NCI-H345 (cell line): ENCODE measurements around the gene CHST13.
"Not testable (repeated sequence)": the region's sequence is repeated elsewhere in the genome, so short reads cannot be mapped to it uniquely, and the experiment has no call there.

Source experiments
- DNase-seq: peaks from one replicate; lab custom pipeline; 2025; lab: John Stamatoyannopoulos, UW

Gene CHST13

DNA sequence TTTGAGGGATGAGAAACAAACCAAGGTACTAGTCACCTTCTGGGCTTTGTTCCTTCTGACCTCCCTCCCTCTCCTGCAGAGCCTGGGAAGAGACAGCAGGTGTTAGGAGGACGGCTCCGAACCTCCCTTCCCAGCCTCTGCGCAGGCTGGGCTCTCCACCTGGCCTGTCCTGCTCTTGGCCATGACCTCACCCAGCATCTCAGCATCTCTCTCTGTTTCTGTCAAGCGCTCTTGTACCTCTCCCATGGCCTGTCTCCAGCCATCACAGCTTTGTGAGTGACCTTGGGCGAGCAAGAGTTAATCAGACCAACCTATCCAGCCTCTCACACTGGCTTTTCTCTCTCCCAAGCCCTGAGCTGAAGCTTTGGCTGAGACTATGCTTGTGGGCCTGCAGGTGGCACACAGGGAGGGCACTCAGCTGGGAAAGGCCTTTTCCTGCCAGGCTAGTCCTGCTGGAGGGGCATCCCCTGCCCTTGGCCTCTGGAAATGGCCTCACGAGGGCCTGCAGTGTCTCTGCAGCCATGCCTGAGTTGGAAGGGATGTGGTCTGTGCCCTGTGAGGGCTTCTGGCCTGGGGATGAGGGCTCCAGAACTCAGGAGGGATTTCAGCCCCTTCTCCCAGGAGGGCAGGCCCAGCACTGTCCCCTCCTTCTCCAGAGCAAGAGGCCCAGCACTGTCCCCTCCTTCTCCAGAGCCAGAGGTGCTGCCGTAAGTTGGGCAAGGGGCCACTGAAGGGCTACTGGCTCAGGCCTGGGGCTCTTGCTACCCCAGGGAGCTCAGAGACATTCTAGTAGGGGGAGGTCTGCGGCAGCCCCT is 2.1 kb downstream of the CHST13 start:
- DNase-seq, result no peak

DNA sequence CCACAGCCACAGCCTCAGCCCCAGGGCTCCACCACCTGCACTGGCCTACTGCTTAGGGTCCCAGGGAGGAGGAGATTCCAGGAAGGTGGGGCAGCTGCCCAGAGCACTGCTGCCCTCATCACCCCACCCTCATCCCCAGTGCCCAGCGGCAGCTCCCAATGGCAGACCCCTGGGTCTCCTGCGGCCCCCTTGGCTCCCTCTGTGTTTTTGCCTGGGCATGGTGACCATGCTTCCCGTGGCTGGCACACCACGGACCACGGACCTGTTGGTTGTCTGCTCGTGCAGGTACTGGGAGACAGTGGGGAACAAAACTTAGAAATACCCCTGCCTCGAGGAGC is 2.7 kb downstream of the CHST13 start:
- no peak for DNase-seq

DNA sequence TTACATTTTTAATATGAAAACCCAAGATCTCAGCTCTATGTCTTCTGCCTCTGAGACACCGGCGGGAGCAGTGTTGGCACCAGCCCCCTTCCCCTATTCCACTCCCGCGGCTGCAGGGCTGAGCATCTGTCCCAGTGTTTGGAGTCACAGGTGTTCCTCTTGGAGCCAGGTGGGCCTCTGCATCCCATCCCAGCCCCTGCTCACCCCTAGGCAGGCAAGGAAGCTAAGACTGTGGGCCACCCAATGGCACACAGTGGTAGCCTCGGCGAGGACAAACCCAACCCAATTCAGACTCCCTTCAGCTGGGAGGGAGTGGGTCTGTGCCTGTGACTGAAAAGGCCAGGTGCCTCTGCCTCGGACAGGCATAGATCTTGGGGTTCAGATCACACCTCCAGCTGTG is 3.1 kb downstream of the CHST13 start:
- no peak for DNase-seq

DNA sequence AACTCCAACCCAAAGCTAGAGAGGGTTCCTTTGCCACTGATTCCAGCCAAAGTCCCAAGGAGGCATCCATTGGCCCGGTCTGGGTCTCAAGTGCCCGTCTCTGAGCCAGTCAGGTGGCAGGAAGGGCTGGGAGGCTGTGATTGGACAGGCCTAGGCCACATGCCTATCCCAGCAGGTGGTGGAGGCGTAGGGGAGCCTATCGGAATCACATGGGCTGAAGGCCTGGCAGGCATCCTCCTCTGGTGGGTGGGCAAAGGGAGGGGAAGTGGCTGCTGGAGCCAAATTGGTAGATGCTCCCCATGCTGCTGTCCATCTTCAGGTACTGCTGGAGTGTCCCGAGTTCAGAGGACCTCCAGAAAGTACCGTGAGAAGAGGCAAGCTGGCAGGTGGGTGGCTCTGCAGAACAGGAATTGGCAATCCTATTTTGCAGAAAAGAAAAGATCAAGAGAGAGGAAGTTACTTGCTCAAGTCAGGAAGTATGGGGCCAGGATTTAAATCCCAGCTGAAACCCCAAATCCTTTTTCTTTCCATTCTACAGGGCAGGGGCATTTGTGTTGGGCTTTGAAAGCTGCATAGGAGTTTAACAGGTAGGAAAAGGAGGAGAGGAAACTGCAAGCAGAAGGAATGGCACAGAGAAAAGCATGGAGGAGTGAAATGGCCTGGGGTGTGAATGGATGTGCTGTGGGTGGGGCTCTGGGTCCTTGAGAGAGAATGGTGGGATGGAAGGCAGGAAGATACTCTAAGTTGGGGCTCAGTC is 3.7 kb downstream of the CHST13 start:
- DNase-seq, result no peak

DNA sequence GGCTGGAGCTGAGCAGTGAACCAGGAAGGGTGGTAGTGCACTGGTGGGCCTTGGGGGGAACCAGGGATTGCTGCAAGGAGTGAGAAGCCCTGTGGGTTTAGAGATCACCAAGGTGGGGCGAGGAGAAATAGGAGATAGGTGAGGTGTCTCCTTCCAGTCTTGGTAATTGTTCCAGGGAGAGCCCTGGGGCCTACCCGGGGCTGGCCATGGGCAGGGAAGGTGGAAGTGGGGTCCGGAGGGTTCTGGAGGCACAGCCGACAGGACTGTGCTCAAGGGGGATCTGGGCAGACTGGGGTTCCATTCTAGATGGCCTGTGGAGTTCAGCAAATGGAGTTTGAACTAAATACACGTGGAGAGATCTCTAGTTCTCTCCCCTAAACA is 4.5 kb downstream of the CHST13 start:
- no peak for DNase-seq

DNA sequence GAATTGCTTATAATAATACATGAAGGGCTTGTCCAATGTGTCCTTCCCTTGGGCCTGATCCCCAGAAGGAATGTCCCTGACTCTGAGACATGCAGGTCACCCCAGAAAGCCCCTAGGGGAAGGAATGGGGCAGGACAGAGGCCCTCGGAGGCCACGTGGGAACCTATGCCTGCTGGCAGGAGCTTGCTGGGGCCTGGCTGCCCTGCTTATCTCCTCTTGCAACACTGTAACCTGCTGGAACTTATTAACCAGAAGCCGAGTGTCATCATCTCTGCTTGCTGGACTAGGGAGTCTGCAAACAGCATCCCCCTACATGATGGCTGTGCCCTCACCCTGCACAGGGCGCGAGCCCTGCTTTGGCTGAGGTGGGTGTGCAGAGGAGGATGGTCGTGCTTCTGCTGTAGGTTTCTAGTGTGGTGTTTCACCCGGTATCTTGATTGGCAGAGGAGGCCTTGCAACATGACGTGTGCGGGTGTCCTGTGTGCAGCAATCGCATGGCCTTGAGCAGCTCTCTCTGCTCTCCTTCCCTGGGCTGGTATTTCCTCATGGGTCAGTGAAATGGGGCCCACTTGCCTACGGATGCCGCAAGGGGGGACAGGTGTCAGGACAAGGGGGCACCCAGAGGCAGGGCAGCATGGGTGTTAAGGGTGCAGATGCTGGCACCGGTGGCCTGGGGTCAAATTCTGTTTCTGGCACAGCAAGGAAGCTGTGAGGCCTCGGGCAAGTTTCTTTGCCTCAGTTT is 5.0 kb downstream of the CHST13 start:
- no peak for DNase-seq

DNA sequence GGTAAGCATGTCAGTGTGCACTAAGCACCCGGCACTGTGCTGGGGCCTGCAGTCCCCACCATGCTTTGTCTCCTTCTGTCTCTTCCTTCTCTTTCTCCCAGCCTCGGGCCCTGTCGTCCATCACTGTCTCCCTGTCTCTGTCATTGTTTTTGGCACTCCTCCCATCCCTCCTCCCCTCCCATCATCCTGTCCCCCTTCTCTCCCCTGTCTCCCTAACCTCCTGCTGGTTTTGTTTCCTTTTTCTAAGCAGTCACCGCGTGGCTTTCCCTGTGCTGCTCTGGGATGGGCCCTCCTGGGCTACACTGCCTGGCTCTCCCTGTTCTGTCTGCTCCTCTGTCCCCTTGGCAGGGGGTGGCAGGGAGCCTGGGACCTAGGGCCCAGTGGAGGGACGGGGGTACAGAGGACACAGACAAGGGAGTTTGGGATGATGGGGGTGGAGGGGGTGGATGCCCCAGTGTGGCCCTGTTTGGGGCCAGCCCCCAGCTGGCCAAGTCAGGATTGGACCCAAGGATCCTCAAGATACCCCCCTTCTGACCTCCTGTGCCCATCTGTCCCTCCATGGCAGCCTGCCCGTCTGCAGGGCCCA is 5.7 kb downstream of the CHST13 start:
- no peak for DNase-seq

DNA sequence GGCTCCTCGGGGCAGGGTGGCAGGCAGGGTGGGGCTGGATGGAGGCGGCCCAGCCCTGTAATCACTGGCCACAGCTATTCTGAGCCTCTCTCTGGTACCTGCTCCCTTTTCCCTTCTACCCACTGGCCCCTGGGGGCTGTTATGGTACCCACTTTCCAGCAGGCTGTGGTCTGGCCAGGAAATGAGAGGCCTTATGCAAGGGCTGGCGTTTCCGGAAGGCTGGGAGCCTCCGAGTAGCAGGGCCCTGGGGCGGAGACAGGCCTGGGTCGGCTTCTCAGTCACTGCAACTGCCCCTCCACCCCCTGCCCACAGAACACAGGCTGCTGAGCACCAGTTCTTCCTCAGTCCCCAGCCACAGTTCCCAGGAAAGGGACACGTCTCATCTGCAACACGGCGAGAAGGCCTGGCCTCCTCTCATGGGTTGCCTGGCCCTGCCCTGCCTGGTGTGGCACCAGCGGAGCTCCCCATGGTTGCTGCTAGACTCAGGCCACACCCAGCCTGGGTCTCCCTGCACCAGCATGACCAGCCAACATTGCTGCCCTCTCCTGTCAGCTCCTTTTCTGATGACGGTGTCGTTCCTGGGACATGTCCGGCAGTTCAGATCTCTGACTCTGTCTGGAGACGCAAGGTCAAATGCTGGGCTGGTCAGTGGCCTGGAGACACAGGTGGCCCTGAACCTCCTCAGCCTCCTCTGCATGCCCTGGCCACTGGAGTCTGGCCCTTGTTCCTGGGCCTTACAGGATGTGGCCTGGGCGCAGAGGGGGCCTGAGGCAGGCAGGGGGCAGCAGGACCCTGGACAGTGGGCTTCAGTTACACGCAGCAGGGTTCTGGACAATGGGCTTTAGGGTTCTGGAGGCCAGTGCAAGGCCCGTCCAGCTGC is 6.5 kb downstream of the CHST13 start:
- no peak for DNase-seq

DNA sequence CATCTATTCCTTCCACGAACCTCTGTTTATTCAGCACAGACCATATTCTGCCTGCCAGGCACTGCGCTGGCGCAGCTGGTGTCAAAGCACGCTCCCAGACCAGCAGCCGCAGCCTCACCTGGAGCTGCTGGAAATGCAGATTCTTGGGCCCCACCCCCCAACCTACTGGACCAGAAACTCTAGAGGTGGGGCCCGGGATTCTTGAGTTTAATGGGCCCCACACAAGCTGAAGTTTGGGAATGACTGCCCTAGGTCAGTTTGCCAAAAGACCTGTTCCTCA is 7.0 kb downstream of the CHST13 start:
- DNase-seq, result no peak

DNA sequence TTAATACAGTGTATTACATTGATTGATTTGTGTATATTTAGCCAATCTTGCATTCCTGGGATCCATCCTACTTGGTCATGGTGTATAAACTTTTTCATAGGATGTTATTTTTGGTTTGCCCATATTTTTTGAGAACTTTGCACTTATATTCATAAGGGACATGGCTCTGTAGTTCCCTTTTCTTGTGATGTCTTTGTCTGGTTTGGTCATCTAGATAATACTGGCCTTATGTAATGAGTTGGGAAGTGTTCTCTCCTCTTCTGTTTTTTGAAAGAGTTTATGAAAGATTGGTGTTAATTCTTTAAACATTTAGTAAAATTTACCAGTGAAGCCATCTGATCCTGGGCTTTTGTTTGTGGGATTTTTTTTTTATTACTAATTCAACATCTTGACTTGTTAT is 9.6 kb downstream of the CHST13 start:
- no peak for DNase-seq

DNA sequence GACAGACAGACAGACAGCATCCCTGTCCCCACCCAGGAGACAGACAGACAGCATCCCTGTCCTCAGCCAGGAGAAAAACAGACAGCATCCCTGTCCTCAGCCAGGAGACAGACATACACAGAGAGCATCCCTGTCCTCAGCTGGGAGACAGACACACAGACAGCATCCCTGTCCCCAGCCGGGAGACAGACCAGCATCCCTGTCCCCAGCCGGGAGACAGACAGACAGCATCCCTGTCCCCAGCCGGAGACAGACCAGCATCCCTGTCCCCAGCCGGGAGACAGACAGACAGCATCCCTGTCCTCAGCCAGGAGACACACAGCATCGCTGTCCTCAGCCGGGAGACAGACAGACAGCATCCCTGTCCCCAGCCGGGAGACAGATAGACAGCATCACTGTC is 10.8 kb downstream of the CHST13 start:
- DNase-seq, result not testable (repeated sequence)

DNA sequence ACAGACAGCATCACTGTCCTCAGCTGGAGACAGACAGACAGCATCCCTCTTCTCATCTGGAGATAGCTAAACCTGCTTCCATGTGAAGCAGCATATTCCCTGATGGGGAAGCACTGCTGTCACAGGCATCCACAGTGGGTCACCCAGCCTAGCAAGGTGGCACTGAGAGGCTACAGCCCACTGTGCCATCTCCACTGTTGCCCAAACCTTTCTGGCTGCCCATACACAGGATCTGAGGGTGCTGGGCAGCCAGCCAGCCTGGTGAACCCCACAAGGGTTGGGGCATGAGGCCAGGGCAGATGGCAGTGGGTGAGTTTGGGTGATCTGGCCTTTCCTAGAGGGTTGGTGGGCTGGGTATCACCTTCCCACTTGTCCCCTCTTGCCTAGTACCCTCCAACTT is 11.7 kb downstream of the CHST13 start:
- DNase-seq, result no peak

DNA sequence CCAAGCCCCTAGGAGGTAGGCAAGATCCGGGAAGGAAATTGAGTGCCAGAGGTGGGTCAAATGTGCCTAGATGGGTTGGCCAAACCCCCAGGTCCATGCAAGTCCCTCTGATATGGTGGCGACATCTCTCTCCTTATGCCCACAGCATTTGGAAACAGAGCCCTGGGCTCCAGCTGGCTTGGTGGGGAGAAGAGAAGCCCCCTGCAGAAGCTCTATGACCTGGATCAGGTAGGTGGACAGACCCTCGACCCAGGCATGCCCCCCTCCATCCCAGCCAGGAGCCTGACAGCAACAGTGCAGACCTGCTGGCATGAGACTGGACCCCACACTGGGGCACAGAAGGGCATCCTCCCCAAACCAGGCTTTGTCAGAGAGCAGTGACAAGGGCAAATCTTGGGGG is 12.2 kb downstream of the CHST13 start:
- DNase-seq, result no peak

DNA sequence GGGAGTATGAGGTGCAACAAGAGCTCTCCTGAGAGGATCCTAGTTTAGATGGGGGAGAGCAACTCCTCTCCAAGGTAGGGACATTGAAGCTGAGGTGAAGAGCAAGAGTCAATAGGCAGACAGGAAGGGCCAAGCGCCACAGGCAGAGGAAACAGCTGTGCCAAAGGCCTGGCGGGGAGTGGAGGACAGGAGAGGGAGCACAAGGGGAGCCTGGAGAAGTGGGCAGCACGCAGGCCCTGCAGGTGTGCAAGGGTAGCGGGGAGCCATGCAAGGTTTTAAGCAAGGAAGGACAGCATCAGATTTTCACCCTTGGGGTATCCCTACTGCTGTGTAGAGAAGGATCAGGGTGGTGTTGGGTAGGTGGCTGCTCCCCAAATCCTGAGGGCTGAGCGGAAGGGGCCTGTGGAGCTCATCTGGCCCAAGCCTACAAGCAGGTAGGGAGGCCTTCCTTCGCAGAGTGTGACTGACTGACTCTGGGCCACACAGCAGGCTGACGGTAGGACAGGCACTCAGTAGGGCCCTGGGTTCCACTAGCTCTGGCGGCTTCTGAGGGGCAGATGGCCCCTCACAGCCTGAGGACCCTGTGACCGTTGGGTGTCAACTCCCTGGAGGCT is 13.3 kb downstream of the CHST13 start:
- DNase-seq, result no peak

DNA sequence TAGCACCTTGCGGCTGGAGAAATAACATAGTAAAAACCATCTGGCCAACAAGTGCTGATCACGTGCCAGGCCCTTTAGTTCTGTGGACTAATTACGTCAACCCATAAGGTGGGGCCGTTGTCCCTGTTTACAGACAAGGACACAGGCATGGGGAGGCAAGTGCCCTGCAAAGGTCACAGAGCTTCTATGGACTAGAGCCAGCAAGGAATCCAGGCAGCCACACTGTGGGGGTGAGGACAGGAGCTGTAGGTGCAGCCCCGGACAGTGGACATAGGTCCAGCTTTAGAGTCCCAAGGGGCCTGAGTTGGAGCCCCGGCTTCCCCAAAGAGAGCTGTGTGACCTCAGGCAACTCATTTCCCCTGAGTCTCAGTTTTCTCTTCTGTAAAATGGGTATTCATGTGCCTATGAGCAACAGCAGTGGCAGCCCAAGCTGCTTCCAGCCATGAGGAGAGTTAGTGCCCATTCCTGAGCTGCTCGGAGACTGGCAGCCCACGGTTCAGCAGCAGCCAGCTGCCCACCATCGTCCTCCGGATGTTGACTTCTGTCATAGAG is 13.9 kb downstream of the CHST13 start:
- DNase-seq, result no peak

DNA sequence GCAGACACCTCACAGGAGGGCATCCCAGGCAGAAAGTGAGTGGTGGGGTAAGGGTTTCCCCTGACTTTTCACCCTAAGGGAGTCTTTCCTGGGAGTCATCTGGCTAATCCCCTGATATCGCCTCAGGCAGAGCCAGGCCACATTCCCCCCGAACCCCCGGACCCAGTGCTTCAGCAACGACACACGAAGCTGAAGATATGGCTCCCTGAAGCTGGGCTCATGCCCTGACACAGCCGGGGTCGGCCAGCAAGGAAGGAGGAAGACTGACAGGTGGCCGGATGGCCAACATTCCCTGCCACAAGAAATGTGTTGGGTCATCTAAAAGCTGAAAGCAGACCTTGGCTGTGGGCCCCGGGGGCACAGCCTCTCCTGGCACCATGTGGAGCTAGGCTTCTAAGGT is 14.4 kb downstream of the CHST13 start:
- DNase-seq, result no peak

DNA sequence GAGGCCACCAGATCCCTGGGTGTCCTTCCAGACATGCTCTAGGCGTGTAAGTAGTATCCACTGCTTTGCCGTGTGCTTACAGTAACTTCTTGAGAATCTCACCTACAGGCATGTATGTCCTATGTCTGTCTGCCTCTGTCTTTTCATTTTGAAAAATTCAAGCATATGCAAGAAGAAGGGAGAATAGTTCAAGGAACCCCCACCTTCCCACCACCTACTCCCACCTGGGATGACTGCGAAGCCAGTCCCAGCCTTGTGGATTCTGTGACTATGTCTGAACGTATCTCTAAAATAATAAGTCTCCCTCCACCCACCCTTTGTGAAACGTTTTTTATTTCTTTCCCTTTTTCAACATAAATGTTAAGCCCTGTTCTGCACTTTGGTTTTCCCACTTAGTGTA is 15.0 kb downstream of the CHST13 start:
- no peak for DNase-seq

DNA sequence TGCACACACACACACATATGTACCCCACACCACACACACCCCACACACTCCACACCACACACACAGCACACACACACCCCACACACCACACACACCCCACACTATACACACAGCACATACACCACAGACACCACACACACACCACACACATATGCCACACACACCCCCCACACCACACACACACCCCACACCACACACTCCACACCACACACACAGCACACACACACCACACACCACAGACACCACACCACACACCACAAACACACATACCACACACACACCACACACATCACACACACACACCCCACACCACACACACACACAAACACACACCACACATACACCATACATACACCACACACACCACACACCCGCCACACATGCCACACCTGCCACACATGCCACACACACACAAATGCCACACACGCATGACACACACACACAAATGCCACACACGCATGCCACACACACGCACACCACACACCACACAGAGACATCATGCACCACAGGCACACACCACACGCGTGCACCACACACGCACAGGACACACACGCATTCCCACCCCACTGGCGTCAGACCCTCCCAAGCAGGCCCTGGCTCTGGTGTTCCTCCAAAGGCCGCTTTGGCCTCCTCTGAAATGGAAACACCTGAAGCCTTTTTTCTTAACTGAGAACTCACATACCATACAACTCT is 15.7 kb downstream of the CHST13 start:
- no peak for DNase-seq

DNA sequence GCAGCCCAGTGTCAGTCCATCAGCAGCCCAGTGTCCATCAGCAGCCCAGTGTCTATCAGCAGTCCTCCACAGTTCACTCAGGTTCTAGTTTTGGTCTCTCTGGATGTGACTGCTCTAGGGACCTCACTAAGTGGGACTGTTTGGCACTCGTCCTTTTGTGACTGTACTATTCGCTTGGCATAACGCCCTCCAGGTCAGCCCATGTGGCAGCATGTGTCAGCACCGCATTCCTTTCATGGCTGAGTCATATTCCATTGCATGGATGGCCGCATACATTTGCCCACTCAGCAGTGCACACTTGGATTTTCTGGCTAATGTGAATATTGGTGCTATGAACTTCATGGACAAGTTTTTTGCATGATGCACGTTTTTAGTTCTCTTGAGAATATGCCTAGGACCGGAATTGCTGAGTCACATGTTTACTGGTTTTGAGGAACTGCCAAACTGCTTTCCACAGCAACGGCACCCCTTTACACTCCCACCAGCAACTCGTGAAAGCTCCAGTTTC is 16.4 kb downstream of the CHST13 start:
- no peak for DNase-seq

DNA sequence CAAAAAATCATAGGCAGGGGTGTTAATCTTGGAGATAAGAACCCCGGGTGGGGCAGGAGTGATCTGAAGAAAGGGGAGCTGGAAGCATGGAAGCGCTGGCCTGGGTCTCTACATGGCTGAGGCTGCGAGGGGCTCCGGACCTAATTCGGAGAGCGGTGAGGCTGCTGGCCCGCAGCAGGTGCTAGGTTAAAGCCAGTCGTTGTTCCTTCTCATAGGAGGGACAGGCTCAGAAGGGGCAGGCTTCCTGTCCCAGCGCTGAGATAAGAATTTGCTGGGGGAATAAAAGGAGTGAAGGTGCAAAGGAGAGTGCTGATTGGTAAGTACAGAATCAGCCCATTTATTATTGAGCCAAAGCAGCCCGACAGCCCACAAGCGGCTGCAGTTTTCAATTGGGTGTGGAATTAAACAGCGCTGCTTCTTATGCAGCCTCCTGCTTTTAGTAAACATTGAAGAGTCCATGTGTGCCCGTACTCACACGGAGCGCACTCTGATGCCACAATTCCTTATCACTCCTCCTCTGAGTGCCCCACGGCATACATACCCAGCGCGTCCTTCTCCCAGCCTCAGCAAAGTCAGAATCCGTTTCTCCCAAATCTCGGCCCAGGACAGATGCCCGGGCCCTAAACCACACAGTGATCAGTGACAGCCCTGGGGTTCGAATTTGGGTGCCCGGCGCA is 17.1 kb downstream of the CHST13 start:
- DNase-seq, result no peak
